HG02885 (cell line): Measurements from ENCODE around the gene CEP70.
"Not testable (repeated sequence)": the region's sequence is repeated elsewhere in the genome, so short reads cannot be mapped to it uniquely, and the experiment has no call there.

Experiments used
- ATAC-seq: cut with Tn5 transposase; IDR thresholded peaks from one replicate; pipeline ENCODE4 v1.9.1; 2021; ENCODE audit warnings: mild to moderate bottlenecking; ENCODE audit not compliant: unreplicated experiment, poor library complexity

The CEP70 gene

GRCh38 chr3:138456961-138457862, 136.8 kb downstream of the CEP70 start:
- ATAC-seq, result no peak

- ATAC-seq, result no peak
These were observed 138.0 kb downstream of the CEP70 start for GRCh38 chr3:138455801-138456716.

- not testable (repeated sequence) for ATAC-seq
These were observed 140.1 kb downstream of the CEP70 start for GRCh38 chr3:138453940-138454339.

GRCh38 chr3:138452436-138452835, 141.6 kb downstream of the CEP70 start:
- ATAC-seq, result no peak

GRCh38 chr3:138451595-138452162, 142.4 kb downstream of the CEP70 start:
- ATAC-seq, result no peak

GRCh38 chr3:138450704-138451424, 143.2 kb downstream of the CEP70 start:
- no peak for ATAC-seq

GRCh38 chr3:138450181-138450580, 143.9 kb downstream of the CEP70 start:
- ATAC-seq, result no peak

GRCh38 chr3:138449490-138449889, 144.6 kb downstream of the CEP70 start:
- ATAC-seq, result no peak

- no peak for ATAC-seq
These were observed 145.4 kb downstream of the CEP70 start for GRCh38 chr3:138448631-138449030.

GRCh38 chr3:138445654-138446053, 148.4 kb downstream of the CEP70 start:
- ATAC-seq, result no peak

GRCh38 chr3:138445236-138445635, 148.8 kb downstream of the CEP70 start:
- ATAC-seq, result no peak
